H1 (cell line): ENCODE measurements around the gene SASS6. TPM values are rescaled to one million over a fixed set of nuclear protein-coding genes. Genes with fewer than 3 reads are reported as not detected.
A peak's percentile ranks its signal among the peaks of the same experiment; 100 is the strongest.

Experiments
- ASH2L ChIP-seq: fragments of 200-600, 300-600 bp; sonication (generic); IDR thresholded peaks from one replicate; pipeline ENCODE4 v1.7.1; 2017; ENCODE audit warnings: low read length
- BRCA1 ChIP-seq: IDR thresholded peaks from 2 replicates; pipeline ENCODE4 v1.6.1; 2012; ENCODE audit warnings: low read depth, low read length, improper control_type of control experiment
- CHD1 ChIP-seq: IDR thresholded peaks from 2 replicates; pipeline ENCODE4 v1.6.1; 2012; ENCODE audit warnings: low read depth, low read length, improper control_type of control experiment
- CHD2 ChIP-seq: IDR thresholded peaks from 2 replicates; pipeline ENCODE4 v1.6.1; 2012; ENCODE audit warnings: low read length, improper control_type of control experiment
- CREB1 ChIP-seq: IDR thresholded peaks from 2 replicates; pipeline ENCODE4 v1.6.1; 2012; ENCODE audit warnings: inconsistent platforms
- GTF2F1 ChIP-seq: IDR thresholded peaks from 2 replicates; pipeline ENCODE4 v1.6.1; 2012; ENCODE audit warnings: low read depth, low read length, improper control_type of control experiment, borderline replicate concordance
- POLR2A ChIP-seq, 2 experiments: IDR thresholded peaks; 1 replicate in 1 of 2; 2 replicates in 1 of 2; pipeline ENCODE4 v1.6.1; 2011; ENCODE audit warnings: low read depth in 2 of 2, low read length in 2 of 2, mild to moderate bottlenecking in 2 of 2; ENCODE audit errors: control extremely low read depth in 1 of 2
- RBBP5 ChIP-seq: IDR thresholded peaks from 2 replicates; pipeline ENCODE4 v1.7.1; 2012; ENCODE audit warnings: low read depth, mild to moderate bottlenecking, inconsistent platforms, low read length, moderate library complexity, borderline replicate concordance
- YY1 ChIP-seq: IDR thresholded peaks from 2 replicates; pipeline ENCODE4 v1.6.1; 2011; ENCODE audit warnings: low read depth, mild to moderate bottlenecking, low read length
- polyA plus RNA-seq, 7 experiments: library from polyadenylated mRNA; depleted of rRNA in 3 of 7; stranded (reverse) in 5 of 7; unstranded in 2 of 7; fragments of >200 nt in 5 of 7; fragments of 200-250 nt in 2 of 7; gene quantifications; 1 replicate in 5 of 7; 2 replicates in 1 of 7; 4 replicates in 1 of 7; pipeline versions ENCODE4 v1.2.1 to v1.2.3, GENCODE V29; 2011 to 2013; ENCODE audit warnings: missing spikeins in 2 of 7, mixed read lengths in 2 of 7
- total RNA-seq: library from RNA; stranded (reverse); fragmentation: NEBNext Ultra II Directional; extraction: Animal tissue kit (Norgen Biotek cat#: 25700); gene quantifications from 2 replicates; pipeline ENCODE4 v1.2.1, GENCODE V29; 2021
- TF ChIP-seq, protein P1 (sequence below): fragments of 300-600 bp; sonication (generic); IDR thresholded peaks from 2 replicates; pipeline ENCODE4 v1.7.1; 2012; ENCODE audit warnings: low read length, moderate library complexity, mild to moderate bottlenecking, inconsistent platforms; ENCODE audit not compliant: insufficient replicate concordance
- TF ChIP-seq, protein P2 (sequence below): IDR thresholded peaks from 2 replicates; pipeline ENCODE4 v1.6.1; 2012; ENCODE audit warnings: inconsistent platforms

Gene SASS6
- total and polyA plus RNA-seq, 2 of the 8 experiments (the other 6 are each of a cell fraction or from before 2014, with no cell fraction given), result 1.2 to 13.8 TPM

DNA sequence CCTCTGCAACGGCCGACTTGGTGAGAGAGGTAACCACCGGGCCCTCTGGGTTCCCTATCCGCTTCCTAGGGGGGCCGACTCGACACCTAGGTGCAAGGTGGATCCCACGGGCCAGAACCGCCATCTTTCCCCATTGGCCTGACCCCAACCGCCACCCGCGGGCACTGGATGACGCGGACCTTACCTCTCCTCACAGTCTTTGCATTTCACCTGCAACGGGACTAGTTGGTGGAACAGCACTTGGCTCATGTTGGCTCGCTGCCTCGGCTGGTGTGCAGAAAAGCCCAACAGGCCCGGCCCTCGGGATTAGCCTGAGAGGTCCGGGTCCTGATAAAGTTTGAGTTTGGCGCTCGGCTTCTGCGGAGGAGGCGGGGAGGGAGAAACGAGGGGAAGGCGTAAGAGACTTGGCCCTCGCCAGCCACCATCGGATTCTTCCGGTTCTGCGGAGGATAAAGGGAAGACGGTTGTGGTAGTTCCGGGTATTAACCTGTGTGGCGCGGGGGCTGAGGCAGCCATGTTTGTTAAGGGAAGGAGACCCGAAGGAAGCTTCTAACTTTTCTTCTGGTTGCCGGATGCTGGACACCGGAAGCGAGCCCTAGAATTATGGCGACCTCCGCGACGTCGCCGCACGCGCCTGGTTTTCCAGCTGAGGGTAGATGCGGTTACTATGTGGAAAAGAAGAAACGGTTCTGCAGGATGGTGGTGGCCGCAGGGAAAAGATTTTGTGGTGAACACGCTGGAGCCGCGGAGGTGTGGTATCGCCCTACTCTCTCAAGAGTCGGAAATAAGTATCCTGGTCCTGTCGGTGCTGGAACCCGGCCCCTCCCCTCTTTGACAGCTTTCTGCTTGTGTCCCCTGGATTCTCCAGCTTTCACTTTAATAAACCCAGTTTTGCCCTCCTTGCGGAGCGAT, at the start of gene SASS6, which contains the start of gene TRMT13 (continued):
- TF ChIP-seq, protein P1, sequence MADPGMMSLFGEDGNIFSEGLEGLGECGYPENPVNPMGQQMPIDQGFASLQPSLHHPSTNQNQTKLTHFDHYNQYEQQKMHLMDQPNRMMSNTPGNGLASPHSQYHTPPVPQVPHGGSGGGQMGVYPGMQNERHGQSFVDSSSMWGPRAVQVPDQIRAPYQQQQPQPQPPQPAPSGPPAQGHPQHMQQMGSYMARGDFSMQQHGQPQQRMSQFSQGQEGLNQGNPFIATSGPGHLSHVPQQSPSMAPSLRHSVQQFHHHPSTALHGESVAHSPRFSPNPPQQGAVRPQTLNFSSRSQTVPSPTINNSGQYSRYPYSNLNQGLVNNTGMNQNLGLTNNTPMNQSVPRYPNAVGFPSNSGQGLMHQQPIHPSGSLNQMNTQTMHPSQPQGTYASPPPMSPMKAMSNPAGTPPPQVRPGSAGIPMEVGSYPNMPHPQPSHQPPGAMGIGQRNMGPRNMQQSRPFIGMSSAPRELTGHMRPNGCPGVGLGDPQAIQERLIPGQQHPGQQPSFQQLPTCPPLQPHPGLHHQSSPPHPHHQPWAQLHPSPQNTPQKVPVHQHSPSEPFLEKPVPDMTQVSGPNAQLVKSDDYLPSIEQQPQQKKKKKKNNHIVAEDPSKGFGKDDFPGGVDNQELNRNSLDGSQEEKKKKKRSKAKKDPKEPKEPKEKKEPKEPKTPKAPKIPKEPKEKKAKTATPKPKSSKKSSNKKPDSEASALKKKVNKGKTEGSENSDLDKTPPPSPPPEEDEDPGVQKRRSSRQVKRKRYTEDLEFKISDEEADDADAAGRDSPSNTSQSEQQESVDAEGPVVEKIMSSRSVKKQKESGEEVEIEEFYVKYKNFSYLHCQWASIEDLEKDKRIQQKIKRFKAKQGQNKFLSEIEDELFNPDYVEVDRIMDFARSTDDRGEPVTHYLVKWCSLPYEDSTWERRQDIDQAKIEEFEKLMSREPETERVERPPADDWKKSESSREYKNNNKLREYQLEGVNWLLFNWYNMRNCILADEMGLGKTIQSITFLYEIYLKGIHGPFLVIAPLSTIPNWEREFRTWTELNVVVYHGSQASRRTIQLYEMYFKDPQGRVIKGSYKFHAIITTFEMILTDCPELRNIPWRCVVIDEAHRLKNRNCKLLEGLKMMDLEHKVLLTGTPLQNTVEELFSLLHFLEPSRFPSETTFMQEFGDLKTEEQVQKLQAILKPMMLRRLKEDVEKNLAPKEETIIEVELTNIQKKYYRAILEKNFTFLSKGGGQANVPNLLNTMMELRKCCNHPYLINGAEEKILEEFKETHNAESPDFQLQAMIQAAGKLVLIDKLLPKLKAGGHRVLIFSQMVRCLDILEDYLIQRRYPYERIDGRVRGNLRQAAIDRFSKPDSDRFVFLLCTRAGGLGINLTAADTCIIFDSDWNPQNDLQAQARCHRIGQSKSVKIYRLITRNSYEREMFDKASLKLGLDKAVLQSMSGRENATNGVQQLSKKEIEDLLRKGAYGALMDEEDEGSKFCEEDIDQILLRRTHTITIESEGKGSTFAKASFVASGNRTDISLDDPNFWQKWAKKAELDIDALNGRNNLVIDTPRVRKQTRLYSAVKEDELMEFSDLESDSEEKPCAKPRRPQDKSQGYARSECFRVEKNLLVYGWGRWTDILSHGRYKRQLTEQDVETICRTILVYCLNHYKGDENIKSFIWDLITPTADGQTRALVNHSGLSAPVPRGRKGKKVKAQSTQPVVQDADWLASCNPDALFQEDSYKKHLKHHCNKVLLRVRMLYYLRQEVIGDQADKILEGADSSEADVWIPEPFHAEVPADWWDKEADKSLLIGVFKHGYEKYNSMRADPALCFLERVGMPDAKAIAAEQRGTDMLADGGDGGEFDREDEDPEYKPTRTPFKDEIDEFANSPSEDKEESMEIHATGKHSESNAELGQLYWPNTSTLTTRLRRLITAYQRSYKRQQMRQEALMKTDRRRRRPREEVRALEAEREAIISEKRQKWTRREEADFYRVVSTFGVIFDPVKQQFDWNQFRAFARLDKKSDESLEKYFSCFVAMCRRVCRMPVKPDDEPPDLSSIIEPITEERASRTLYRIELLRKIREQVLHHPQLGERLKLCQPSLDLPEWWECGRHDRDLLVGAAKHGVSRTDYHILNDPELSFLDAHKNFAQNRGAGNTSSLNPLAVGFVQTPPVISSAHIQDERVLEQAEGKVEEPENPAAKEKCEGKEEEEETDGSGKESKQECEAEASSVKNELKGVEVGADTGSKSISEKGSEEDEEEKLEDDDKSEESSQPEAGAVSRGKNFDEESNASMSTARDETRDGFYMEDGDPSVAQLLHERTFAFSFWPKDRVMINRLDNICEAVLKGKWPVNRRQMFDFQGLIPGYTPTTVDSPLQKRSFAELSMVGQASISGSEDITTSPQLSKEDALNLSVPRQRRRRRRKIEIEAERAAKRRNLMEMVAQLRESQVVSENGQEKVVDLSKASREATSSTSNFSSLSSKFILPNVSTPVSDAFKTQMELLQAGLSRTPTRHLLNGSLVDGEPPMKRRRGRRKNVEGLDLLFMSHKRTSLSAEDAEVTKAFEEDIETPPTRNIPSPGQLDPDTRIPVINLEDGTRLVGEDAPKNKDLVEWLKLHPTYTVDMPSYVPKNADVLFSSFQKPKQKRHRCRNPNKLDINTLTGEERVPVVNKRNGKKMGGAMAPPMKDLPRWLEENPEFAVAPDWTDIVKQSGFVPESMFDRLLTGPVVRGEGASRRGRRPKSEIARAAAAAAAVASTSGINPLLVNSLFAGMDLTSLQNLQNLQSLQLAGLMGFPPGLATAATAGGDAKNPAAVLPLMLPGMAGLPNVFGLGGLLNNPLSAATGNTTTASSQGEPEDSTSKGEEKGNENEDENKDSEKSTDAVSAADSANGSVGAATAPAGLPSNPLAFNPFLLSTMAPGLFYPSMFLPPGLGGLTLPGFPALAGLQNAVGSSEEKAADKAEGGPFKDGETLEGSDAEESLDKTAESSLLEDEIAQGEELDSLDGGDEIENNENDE, result no peak
- TF ChIP-seq YY1 (peak; percentile 100), BRCA1 (no peak), CREB1 (peak; percentile 69), CHD2 (0 out of 2 replicates have a peak, but pooled peaks have one; percentile 43), CHD1 (no peak), RBBP5 (peak; percentile 81; the same call in 1 of the 2 replicates), ASH2L (peak; percentile 99), GTF2F1 (no peak), POLR2A (IDR thresholded peaks at IDR 0.05; ENCODE audit: control extremely low read depth in 1 of 2, low read depth in 2 of 2, low read length in 2 of 2) (peak in 1 of 2 experiments; percentile 77; a peak in 2 of 3 replicates)
- TF ChIP-seq, protein P2, sequence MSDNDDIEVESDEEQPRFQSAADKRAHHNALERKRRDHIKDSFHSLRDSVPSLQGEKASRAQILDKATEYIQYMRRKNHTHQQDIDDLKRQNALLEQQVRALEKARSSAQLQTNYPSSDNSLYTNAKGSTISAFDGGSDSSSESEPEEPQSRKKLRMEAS, result peak; percentile 94
